ENCODE measurements around the gene ANKRD13B.

GRCh38 chr17:29612404-29613280 lies 19.7 kb downstream of the ANKRD13B start:
- TF ChIP-seq MTF2 (CRISPR knock-in tag; IDR thresholded peaks at IDR 0.05; ENCODE audit: borderline replicate concordance) (no peak), SALL1 (CRISPR knock-in tag; IDR thresholded peaks at IDR 0.05) (no peak)

All from HepG2 (cell line).